Fibroblast of the aortic adventitia (primary cell): ENCODE results near the gene UBE3B. TPM values are rescaled to one million over a fixed set of nuclear protein-coding genes. Genes with fewer than 3 reads are reported as not detected.

Experiments used
- DNase-seq: peaks from one replicate; pipeline ENCODE4 v3.0.0-alpha.2; 2010; ENCODE audit warnings: low read depth
- H3K4me3 ChIP-seq: 2 replicates; pipeline ENCODE4 v1.5.1; 2011; ENCODE audit warnings: low read depth, mild to moderate bottlenecking, control low read depth, low read length, moderate library complexity
- CTCF ChIP-seq: IDR thresholded peaks from 2 replicates; pipeline ENCODE4 v1.5.1; 2011; ENCODE audit warnings: mild to moderate bottlenecking, low read length, control low read depth, inconsistent platforms; ENCODE audit not compliant: insufficient read depth
- total RNA-seq: library from RNA; depleted of rRNA; stranded (reverse); fragments of >200 nt; gene quantifications from 2 replicates; pipeline ENCODE4 v1.2.3, GENCODE V29; 2012; ENCODE audit warnings: low replicate concordance

UBE3B gene
- total RNA-seq, 1 donor: 43.0 TPM

- DNase-seq: no peak
- no peak overlapping the region for H3K4me3 ChIP-seq
- no peak for TF ChIP-seq CTCF
Observed at GRCh38 chr12:109580272-109580671, 102.8 kb downstream of the UBE3B start.

DNA sequence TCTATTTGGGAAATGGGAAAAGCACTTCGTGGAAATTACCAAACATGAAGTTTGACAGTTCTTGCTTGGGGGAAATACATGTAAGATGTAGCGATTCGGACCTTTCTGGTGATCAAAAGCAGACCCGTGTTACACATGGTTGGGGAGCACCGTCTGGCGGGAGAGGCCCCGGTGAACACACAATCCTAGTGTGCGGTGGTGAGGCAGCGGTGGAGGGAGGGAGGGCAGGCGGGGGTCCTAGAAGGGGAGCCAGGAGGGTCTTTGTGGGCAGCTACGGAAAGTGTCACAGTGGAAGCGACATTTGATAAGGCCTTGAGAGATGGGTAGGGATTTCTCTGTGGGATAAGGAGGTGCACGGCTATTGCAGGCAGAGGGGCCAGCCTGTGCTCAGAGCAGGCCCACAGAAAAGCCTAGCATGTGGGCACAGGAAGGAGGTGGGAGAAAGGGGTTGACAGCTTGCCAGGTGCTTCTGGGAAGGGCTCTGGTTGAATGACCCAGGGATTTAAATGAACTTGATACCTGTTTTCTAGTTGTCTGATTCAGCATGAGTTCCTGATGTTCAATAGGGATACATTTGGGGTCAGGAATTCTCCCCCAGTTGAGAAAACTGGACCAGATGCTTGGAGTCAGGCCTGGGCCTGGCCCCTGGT lies 103.4 kb downstream of the UBE3B start:
- TF ChIP-seq CTCF: no peak
- DNase-seq: no peak
- H3K4me3 ChIP-seq: no peak overlapping the region

DNA sequence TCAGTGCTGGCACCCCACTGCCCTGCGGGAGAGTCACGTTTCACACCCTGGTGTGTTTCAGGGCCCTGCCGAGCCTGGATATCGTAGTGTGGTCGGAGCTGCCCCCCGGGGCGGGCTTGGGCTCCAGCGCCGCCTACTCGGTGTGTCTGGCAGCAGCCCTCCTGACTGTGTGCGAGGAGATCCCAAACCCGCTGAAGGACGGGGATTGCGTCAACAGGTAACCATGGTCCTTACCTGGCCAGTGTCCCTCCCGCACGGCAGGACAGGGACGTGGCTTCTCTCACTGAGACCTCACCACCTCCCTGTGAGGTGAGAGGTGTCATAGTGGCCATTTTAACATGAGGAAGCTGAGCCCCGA lies 103.9 kb downstream of the UBE3B start:
- no peak for TF ChIP-seq CTCF
- no peak for DNase-seq
- no peak overlapping the region for H3K4me3 ChIP-seq

GRCh38 chr12:109581856-109582255 lies 104.4 kb downstream of the UBE3B start:
- peak; percentile 12 for DNase-seq
- H3K4me3 ChIP-seq: no peak overlapping the region
- no peak for TF ChIP-seq CTCF

DNA sequence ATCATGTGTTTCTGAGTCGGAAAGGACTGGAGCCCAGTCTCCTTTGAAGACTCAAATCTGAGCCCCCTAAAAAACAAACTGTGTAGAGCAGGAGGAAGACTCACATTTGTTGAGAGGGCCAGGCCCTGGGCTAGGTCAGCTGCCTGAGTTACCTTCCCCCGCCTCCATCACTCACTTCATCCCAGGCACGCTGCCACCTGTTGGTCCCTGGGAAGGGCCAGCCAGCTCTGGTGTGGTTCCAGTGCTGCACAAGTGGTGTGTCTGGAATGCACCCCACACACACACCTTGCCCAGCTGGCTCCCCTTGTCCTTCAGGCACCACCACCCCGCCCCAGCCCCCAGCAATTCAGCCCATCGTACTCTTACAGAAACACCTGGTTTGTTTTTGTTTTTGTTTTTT lies 105.2 kb downstream of the UBE3B start:
- H3K4me3 ChIP-seq: no peak overlapping the region
- TF ChIP-seq CTCF: no peak
- DNase-seq: no peak

DNA sequence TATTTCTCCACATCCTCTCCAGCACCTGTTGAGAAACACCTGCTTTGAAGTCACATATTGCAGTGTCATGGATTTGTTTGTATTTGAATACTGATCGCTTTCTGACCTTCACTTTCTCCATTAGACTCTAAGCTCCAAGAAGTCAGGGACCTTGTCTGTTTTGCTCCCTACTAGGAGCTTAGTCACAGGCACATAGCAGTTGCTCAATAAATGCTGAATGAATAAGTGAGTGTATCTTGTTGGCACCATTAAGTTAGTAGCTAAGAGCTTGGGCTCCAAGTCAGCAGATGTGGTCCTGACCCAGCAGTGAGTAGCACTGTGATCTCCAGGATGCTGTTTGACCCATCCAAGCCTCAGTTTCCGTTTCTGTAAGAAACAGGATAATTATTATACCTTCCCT lies 106.3 kb downstream of the UBE3B start:
- H3K4me3 ChIP-seq: no peak overlapping the region
- DNase-seq: no peak
- no peak for TF ChIP-seq CTCF

Other genes with a start within 250 kb of the UBE3B start
- not detected in 2 replicates for gene FOXN4, start 168.3 kb upstream of the UBE3B start, total RNA-seq
- gene MYO1H, start 129.7 kb upstream of the UBE3B start, total RNA-seq: not detected in 2 replicates
- gene KCTD10, start 334 bp upstream of the UBE3B start, total RNA-seq: 90.9 and 91.7 TPM in 2 replicates
- gene MMAB, start 95.9 kb downstream of the UBE3B start, total RNA-seq: 16.7 and 22.0 TPM in 2 replicates
- 9.7 and 100 TPM in 2 replicates for gene MVK, start 96.2 kb downstream of the UBE3B start, total RNA-seq
- gene FAM222A, start 236.2 kb downstream of the UBE3B start, total RNA-seq: 0.25 and 0.54 TPM in 2 replicates